ENCODE results near the gene HLA-DMA. TPM values are rescaled to one million over a fixed set of nuclear protein-coding genes. Genes with fewer than 3 reads are reported as not detected.
A peak's percentile ranks its signal among the peaks of the same experiment; 100 is the strongest.

HLA-DMA gene
- total RNA-seq, 2 experiments from 2014 or later, result 16.2 TPM

- Mint-ChIP-seq H3K27ac (peak overlapping the region; percentile 99), H3K4me3 (peak overlapping the region; percentile 95), H3K27me3 (no peaks in the 10 kb centered on the region), H3K9me3 (no peaks in the 10 kb centered on the region), H3K4me1 (ENCODE audit: low read depth) (peaks cover 44% of the 10 kb centered on the region), H3K36me3 (ENCODE audit: low read depth) (peaks cover 97% of the 10 kb centered on the region)
- CTCF ChIA-PET, result interaction anchor here (1.3 to 17.0 kb wide), 8 partner anchors 9 to 137 kb away, joined by 3 to 364 read pairs (median 6); partner anchors contain the start of genes BRD2, HLA-DMA and HLA-DMB
- POLR2A ChIA-PET, result interaction anchor here (0.7 to 30.4 kb wide), 8 partner anchors 1 to 137 kb away, joined by 3 to 852 read pairs (median 146); partner anchors contain the start of genes BRD2, HLA-DMA, HLA-DMB and PSMB8
- intact Hi-C loops (cut with micrococcal nuclease), result no loop called here
- ATAC-seq (no peak), DNase-seq (no peak)
- TF ChIP-seq, protein P1, sequence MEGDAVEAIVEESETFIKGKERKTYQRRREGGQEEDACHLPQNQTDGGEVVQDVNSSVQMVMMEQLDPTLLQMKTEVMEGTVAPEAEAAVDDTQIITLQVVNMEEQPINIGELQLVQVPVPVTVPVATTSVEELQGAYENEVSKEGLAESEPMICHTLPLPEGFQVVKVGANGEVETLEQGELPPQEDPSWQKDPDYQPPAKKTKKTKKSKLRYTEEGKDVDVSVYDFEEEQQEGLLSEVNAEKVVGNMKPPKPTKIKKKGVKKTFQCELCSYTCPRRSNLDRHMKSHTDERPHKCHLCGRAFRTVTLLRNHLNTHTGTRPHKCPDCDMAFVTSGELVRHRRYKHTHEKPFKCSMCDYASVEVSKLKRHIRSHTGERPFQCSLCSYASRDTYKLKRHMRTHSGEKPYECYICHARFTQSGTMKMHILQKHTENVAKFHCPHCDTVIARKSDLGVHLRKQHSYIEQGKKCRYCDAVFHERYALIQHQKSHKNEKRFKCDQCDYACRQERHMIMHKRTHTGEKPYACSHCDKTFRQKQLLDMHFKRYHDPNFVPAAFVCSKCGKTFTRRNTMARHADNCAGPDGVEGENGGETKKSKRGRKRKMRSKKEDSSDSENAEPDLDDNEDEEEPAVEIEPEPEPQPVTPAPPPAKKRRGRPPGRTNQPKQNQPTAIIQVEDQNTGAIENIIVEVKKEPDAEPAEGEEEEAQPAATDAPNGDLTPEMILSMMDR (IDR thresholded peaks at IDR 0.05), result no peak
Measured at GRCh38 chr6:32976334-32977069, 23.6 kb upstream of the HLA-DMA start.

- TF ChIP-seq, protein P1 (IDR thresholded peaks at IDR 0.05), result no peak
- ChIA-PET CTCF (interaction anchor here (1.3 to 17.0 kb wide), 6 partner anchors 9 to 137 kb away, joined by 3 to 246 read pairs (median 12); partner anchors contain the start of gene HLA-DMA), POLR2A (interaction anchor here (0.7 to 30.4 kb wide), 7 partner anchors 2 to 136 kb away, joined by 3 to 852 read pairs (median 156); partner anchors contain the start of genes BRD2, HLA-DMA, HLA-DMB and PSMB8)
- DNase-seq, result no peak
- peak overlapping the region; percentile 99 for H3K27ac Mint-ChIP-seq
- no peaks in the 10 kb centered on the region for H3K27me3 Mint-ChIP-seq
- peaks cover 99% of the 10 kb centered on the region for H3K36me3 Mint-ChIP-seq (ENCODE audit: low read depth)
- H3K4me1 Mint-ChIP-seq (ENCODE audit: low read depth), result peaks cover 44% of the 10 kb centered on the region
- peak overlapping the region; percentile 95 for H3K4me3 Mint-ChIP-seq
- intact Hi-C loops (cut with micrococcal nuclease), result no loop called here
- no peak for ATAC-seq
- no peaks in the 10 kb centered on the region for H3K9me3 Mint-ChIP-seq
Measured at GRCh38 chr6:32975886-32976285, 23.0 kb upstream of the HLA-DMA start.

- H3K4me3 Mint-ChIP-seq, result peak overlapping the region; percentile 95
- intact Hi-C loops (cut with micrococcal nuclease), result no loop called here
- ATAC-seq (no peak), DNase-seq (no peak)
- no peaks in the 10 kb centered on the region for H3K27me3 Mint-ChIP-seq
- H3K4me1 Mint-ChIP-seq (ENCODE audit: low read depth), result peaks cover 40% of the 10 kb centered on the region
- H3K36me3 Mint-ChIP-seq (ENCODE audit: low read depth), result peaks cover 96% of the 10 kb centered on the region
- TF ChIP-seq, protein P1 (IDR thresholded peaks at IDR 0.05), result no peak
- H3K27ac Mint-ChIP-seq, result peak overlapping the region; percentile 99
- H3K9me3 Mint-ChIP-seq, result no peaks in the 10 kb centered on the region
- POLR2A ChIA-PET, result interaction anchor here (0.7 to 30.4 kb wide), 15 partner anchors 3 to 145 kb away, joined by 3 to 852 read pairs (median 9); partner anchors contain the start of genes BRD2, HLA-DMA, HLA-DMB and PSMB8
- CTCF ChIA-PET, result interaction anchor here (0.8 to 17.0 kb wide), 9 partner anchors 8 to 136 kb away, joined by 3 to 246 read pairs (median 6); partner anchors contain the start of genes HLA-DMA and TAP2
Measured at GRCh38 chr6:32974541-32975308, 21.8 kb upstream of the HLA-DMA start.

DNA sequence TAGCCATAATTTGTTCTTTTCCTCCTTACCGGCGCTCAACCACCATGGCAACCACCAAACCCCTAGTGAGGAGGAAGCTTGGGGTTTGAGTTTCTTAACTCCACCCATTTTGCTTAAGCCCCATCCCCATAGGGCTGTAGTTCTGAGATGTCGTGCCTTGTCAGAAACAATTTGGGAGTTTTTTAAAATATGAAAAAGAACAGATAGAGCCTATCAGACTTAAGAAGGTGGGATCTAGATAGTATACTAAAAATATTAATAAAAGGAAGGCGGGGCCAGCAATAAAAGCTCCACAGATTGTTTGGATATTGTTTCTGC lies 21.1 kb upstream of the HLA-DMA start:
- Mint-ChIP-seq H3K4me3 (peak overlapping the region; percentile 95), H3K9me3 (no peaks in the 10 kb centered on the region), H3K4me1 (ENCODE audit: low read depth) (peaks cover 36% of the 10 kb centered on the region), H3K36me3 (ENCODE audit: low read depth) (peaks cover 93% of the 10 kb centered on the region), H3K27me3 (no peaks in the 10 kb centered on the region), H3K27ac (peak overlapping the region; percentile 99)
- ChIA-PET CTCF (interaction anchor here (0.8 to 17.0 kb wide), 8 partner anchors 11 to 161 kb away, joined by 3 to 246 read pairs (median 5); partner anchors contain the start of genes HLA-DMA and TAP2), POLR2A (interaction anchor here (1.1 to 30.4 kb wide), 16 partner anchors 4 to 303 kb away, joined by 3 to 852 read pairs (median 13); partner anchors contain the start of genes B3GALT4, BRD2, HLA-DMA and HLA-DMB)
- DNase-seq (peak; percentile 62), ATAC-seq (no peak)
- TF ChIP-seq, protein P1 (IDR thresholded peaks at IDR 0.05), result no peak
- intact Hi-C loops (cut with micrococcal nuclease), result no loop called here

Data from activated CD8-positive, alpha-beta T cell treated with anti-CD3 and anti-CD28 coated beads for 36 hours (primary cell).